Keratinocyte (primary cell): ENCODE measurements around the gene DAPP1. TPM values are rescaled to one million over a fixed set of nuclear protein-coding genes. Genes with fewer than 3 reads are reported as not detected.

Experiments used
- DNase-seq: peaks from one replicate; pipeline ENCODE4 v3.0.0-alpha.2; 2011; ENCODE audit warnings: low read depth, missing footprints, low spot score
- FAIRE-seq: peaks from 2 replicates; lab custom pipeline; 2011; peaks lifted over from hg19 to GRCh38; lab: Jason Lieb, UNC
- H2AFZ ChIP-seq: 2 replicates; pipeline ENCODE4 v1.6.0; 2012; ENCODE audit warnings: low read length, control low read depth, inconsistent platforms; ENCODE audit not compliant: control insufficient read depth
- H3K27ac ChIP-seq: 2 replicates; pipeline ENCODE4 v1.5.1; 2011; ENCODE audit warnings: low read length; ENCODE audit not compliant: control insufficient read depth, insufficient read depth
- H3K27me3 ChIP-seq: 3 replicates; pipeline ENCODE4 v1.6.0; 2011; ENCODE audit warnings: low read length; ENCODE audit not compliant: control insufficient read depth, insufficient read depth; ENCODE audit errors: extremely low read depth
- H3K36me3 ChIP-seq, 2 experiments: 2 replicates in 1 of 2; 3 replicates in 1 of 2; pipeline ENCODE4 v1.5.1; 2011; ENCODE audit warnings: low read length in 2 of 2, mild to moderate bottlenecking in 1 of 2; ENCODE audit not compliant: control insufficient read depth in 2 of 2, insufficient read depth in 2 of 2; ENCODE audit errors: extremely low read depth in 1 of 2
- H3K4me1 ChIP-seq: 3 replicates; pipeline ENCODE4 v1.5.1; 2011; ENCODE audit warnings: low read length; ENCODE audit not compliant: control insufficient read depth, insufficient read depth; ENCODE audit errors: extremely low read depth
- H3K4me2 ChIP-seq: 3 replicates; pipeline ENCODE4 v1.6.0; 2011; ENCODE audit warnings: low read depth, low read length; ENCODE audit not compliant: control insufficient read depth, insufficient read depth; ENCODE audit errors: extremely low read depth
- H3K4me3 ChIP-seq, 3 experiments: fragments of 200-600 bp in 1 of 3; sonication (generic) in 1 of 3; 2 replicates in 2 of 3; 3 replicates in 1 of 3; pipeline ENCODE4 v1.5.1; 2011 to 2016; ENCODE audit warnings: low read length in 3 of 3, mild to moderate bottlenecking in 3 of 3, control low read depth in 2 of 3, inconsistent platforms in 1 of 3, low read depth in 1 of 3, mixed read lengths in 1 of 3, mixed run types in 1 of 3, moderate library complexity in 1 of 3; ENCODE audit not compliant: control insufficient read depth in 2 of 3, insufficient read depth in 2 of 3; ENCODE audit errors: extremely low read depth in 1 of 3
- H3K79me2 ChIP-seq: 2 replicates; pipeline ENCODE4 v1.6.0; 2012; ENCODE audit warnings: low read length; ENCODE audit not compliant: control insufficient read depth, insufficient read depth
- H3K9ac ChIP-seq: 3 replicates; pipeline ENCODE4 v1.6.0; 2011; ENCODE audit warnings: low read length; ENCODE audit not compliant: control insufficient read depth, insufficient read depth; ENCODE audit errors: extremely low read depth
- H3K9me1 ChIP-seq: 3 replicates; pipeline ENCODE4 v1.6.0; 2011; ENCODE audit warnings: low read length; ENCODE audit not compliant: control insufficient read depth, insufficient read depth; ENCODE audit errors: extremely low read depth
- H3K9me3 ChIP-seq: 2 replicates; pipeline ENCODE4 v1.5.1; 2012; ENCODE audit warnings: low read depth, low read length; ENCODE audit not compliant: control insufficient read depth
- H4K20me1 ChIP-seq: 3 replicates; pipeline ENCODE4 v1.6.0; 2011; ENCODE audit warnings: low read length; ENCODE audit not compliant: control insufficient read depth, insufficient read depth; ENCODE audit errors: extremely low read depth
- CTCF ChIP-seq, 3 experiments: IDR thresholded peaks in 1 of 3; conservative IDR thresholded peaks in 1 of 3; optimal IDR thresholded peaks in 1 of 3; 2 replicates in 2 of 3; 3 replicates in 1 of 3; pipeline versions ENCODE3 to v1.5.1; 2011; ENCODE audit warnings: low read length in 3 of 3, mild to moderate bottlenecking in 3 of 3, moderate library complexity in 2 of 3, control low read depth in 1 of 3, inconsistent platforms in 1 of 3; ENCODE audit not compliant: insufficient read depth in 2 of 3; ENCODE audit errors: extremely low read depth in 1 of 3
- EZH2 ChIP-seq: IDR thresholded peaks from one replicate; pipeline ENCODE4 v1.6.1; 2012; ENCODE audit warnings: inconsistent platforms, mild to moderate bottlenecking, low read length, moderate library complexity
- dilution Hi-C: fragments of 300-500 bp; cut with MboI; formaldehyde crosslinking; loops from one replicate; pipeline ENCODE4 v1.7.0; 2020; ENCODE audit warnings: low sequenced_read_pairs; ENCODE audit not compliant: extremely low pct_ligation_motif_present
- polyA plus RNA-seq, 5 experiments: library from polyadenylated mRNA; depleted of rRNA in 3 of 5; stranded (reverse) in 3 of 5; stranded (forward) in 1 of 5; unstranded in 1 of 5; fragments of >200 nt; gene quantifications; 1 replicate in 1 of 5; 2 replicates in 3 of 5; 3 replicates in 1 of 5; pipeline versions ENCODE4 v1.2.1 to v1.2.3, GENCODE V29; 2011 to 2012; ENCODE audit warnings: missing spikeins in 2 of 5, low read depth in 1 of 5, low replicate concordance in 1 of 5

Gene DAPP1
- polyA plus RNA-seq, 1 donor (not counting 4 experiments of a cell fraction or from before 2014, with no cell fraction given): 80.3 TPM

GRCh38 chr4:99856166-99856565 lies 39.5 kb downstream of the DAPP1 start:
- Histone ChIP-seq H3K9me1 (no peaks in the 10 kb centered on the region), H3K79me2 (no peaks in the 10 kb centered on the region), H3K36me3 (peaks cover 24 to 25% of the 10 kb centered on the region in 2 experiments), H3K9ac (no peak overlapping the region), H2AFZ (no peak overlapping the region), H3K27ac (no peak overlapping the region), H3K4me2 (no peak overlapping the region), H3K27me3 (no peaks in the 10 kb centered on the region), H3K9me3 (no peaks in the 10 kb centered on the region), H4K20me1 (no peaks in the 10 kb centered on the region), H3K4me1 (peaks cover 11% of the 10 kb centered on the region), H3K4me3 (no peak overlapping the region)
- TF ChIP-seq EZH2: no peak
- TF ChIP-seq CTCF (optimal IDR thresholded peaks at IDR 0.05 in 1 of 3, IDR thresholded peaks at IDR 0.05 in 1 of 3, conservative IDR thresholded peaks at IDR 0.05 in 1 of 3; ENCODE audit: extremely low read depth in 1 of 3, insufficient read depth in 2 of 3, low read length in 3 of 3): no peak
- peak; percentile 76 for FAIRE-seq
- dilution Hi-C loops: no loop called here
- no peak for DNase-seq

DNA sequence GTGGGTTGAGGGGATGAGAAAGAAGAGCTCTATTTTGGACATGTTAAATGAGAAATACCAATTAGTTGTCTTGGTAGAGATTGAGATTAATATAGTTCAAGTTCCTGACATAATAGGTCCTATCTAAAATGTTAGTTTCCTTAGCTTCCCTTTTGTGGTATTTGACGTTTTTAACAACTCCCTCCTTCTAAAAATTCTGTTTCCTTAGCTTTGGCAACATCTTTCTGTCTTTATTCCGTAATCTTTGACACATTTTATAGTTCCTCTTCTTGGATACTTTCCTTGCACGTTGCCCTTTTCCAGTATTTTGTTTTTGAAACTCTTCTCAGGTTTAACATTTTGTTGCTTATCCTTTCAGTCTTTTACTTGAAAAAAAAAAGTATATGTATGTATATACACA lies 40.7 kb downstream of the DAPP1 start:
- H3K9me1 ChIP-seq: no peaks in the 10 kb centered on the region
- no peak for DNase-seq
- peaks cover 11% of the 10 kb centered on the region for H3K4me1 ChIP-seq
- no peak for TF ChIP-seq CTCF (optimal IDR thresholded peaks at IDR 0.05 in 1 of 3, IDR thresholded peaks at IDR 0.05 in 1 of 3, conservative IDR thresholded peaks at IDR 0.05 in 1 of 3; ENCODE audit: extremely low read depth in 1 of 3, insufficient read depth in 2 of 3, low read length in 3 of 3)
- no peak for TF ChIP-seq EZH2
- no peak overlapping the region for H3K4me2 ChIP-seq
- no peaks in the 10 kb centered on the region for H3K27me3 ChIP-seq
- no peak overlapping the region for H3K4me3 ChIP-seq
- H3K79me2 ChIP-seq: no peaks in the 10 kb centered on the region
- no peak overlapping the region for H2AFZ ChIP-seq
- peaks cover 27 to 29% of the 10 kb centered on the region in 2 experiments for H3K36me3 ChIP-seq
- no peak overlapping the region for H3K27ac ChIP-seq
- dilution Hi-C loops: no loop called here
- no peak overlapping the region for H3K9ac ChIP-seq
- no peaks in the 10 kb centered on the region for H4K20me1 ChIP-seq
- FAIRE-seq: no peak
- H3K9me3 ChIP-seq: no peaks in the 10 kb centered on the region
